GM13977 (cell line): ENCODE data around the gene LTF.

ENCODE experiments used
- DNase-seq: peaks from one replicate; pipeline ENCODE4 v3.0.0; 2012; ENCODE audit warnings: low spot score
- CTCF ChIP-seq: IDR thresholded peaks from 2 replicates; pipeline ENCODE4 v1.5.1; 2012; ENCODE audit warnings: mild to moderate bottlenecking, control low read depth; ENCODE audit not compliant: insufficient read depth; ENCODE audit errors: extremely low read depth, missing control alignments
- in situ Hi-C: fragments of 300-500 bp; cut with MboI; formaldehyde crosslinking; loops from one replicate; pipeline ENCODE4 v1.12.0; 2022; ENCODE audit warnings: low sequenced_read_pairs, low pct_unique_long_range_greater_than_20kb, mixed read lengths, inconsistent platforms; ENCODE audit not compliant: unreplicated experiment

Gene LTF

GRCh38 chr3:46420931-46421330 lies 43.8 kb downstream of the LTF start:
- no peak for DNase-seq
- in situ Hi-C loops = no loop called here
- TF ChIP-seq CTCF = no peak

- in situ Hi-C loops = no loop called here
Measured at GRCh38 chr3:46419816-46420215, 44.9 kb downstream of the LTF start.

GRCh38 chr3:46417841-46418611 lies 46.7 kb downstream of the LTF start:
- in situ Hi-C loops = no loop called here
- TF ChIP-seq CTCF = no peak
- DNase-seq = no peak

More at GRCh38 chr3:46419816-46420215, 44.9 kb downstream of the LTF start:
- no peak for TF ChIP-seq CTCF
- DNase-seq = no peak

- DNase-seq = no peak
- TF ChIP-seq CTCF = no peak
- in situ Hi-C loops = no loop called here
Measured at GRCh38 chr3:46416811-46417510, 47.7 kb downstream of the LTF start.

GRCh38 chr3:46416125-46416810 lies 48.4 kb downstream of the LTF start:
- in situ Hi-C loops = no loop called here
- no peak for TF ChIP-seq CTCF
- DNase-seq = no peak

- in situ Hi-C loops = no loop called here
- no peak for TF ChIP-seq CTCF
- DNase-seq = no peak
Measured at GRCh38 chr3:46414739-46415138, 50.0 kb downstream of the LTF start.
